Astrocyte (in vitro differentiated cells and primary cell): ENCODE measurements around the gene PDSS2. TPM values are rescaled to one million over a fixed set of nuclear protein-coding genes. Genes with fewer than 3 reads are reported as not detected.

Experiments
- DNase-seq: peaks from one replicate; pipeline ENCODE4 v3.0.0-alpha.2; 2010; ENCODE audit warnings: low read depth
- FAIRE-seq: peaks from 2 replicates; lab custom pipeline; 2011; peaks lifted over from hg19 to GRCh38; lab: Jason Lieb, UNC
- H2AFZ ChIP-seq: 2 replicates; pipeline ENCODE4 v1.6.0; 2012; ENCODE audit warnings: low read depth, low read length, inconsistent platforms
- H3K27ac ChIP-seq: 2 replicates; pipeline ENCODE4 v1.5.1; 2011; ENCODE audit warnings: low read depth, low read length, inconsistent platforms
- H3K27me3 ChIP-seq: 2 replicates; pipeline ENCODE4 v1.6.0; 2011; ENCODE audit warnings: low read length, inconsistent platforms; ENCODE audit not compliant: insufficient read depth
- H3K36me3 ChIP-seq: 2 replicates; pipeline ENCODE4 v1.5.1; 2011; ENCODE audit warnings: low read length, inconsistent platforms; ENCODE audit not compliant: insufficient read depth
- H3K4me1 ChIP-seq: 2 replicates; pipeline ENCODE4 v1.5.1; 2011; ENCODE audit warnings: low read length, inconsistent platforms; ENCODE audit not compliant: insufficient read depth
- H3K4me2 ChIP-seq: 2 replicates; pipeline ENCODE4 v1.6.0; 2012; ENCODE audit warnings: low read length, inconsistent platforms
- H3K4me3 ChIP-seq: 2 replicates; pipeline ENCODE4 v1.5.1; 2011; ENCODE audit warnings: low read depth, mild to moderate bottlenecking, low read length, inconsistent platforms; ENCODE audit not compliant: insufficient read depth
- H3K79me2 ChIP-seq: 2 replicates; pipeline ENCODE4 v1.6.0; 2012; ENCODE audit warnings: mild to moderate bottlenecking, low read length, inconsistent platforms; ENCODE audit not compliant: insufficient read depth
- H3K9ac ChIP-seq: 2 replicates; pipeline ENCODE4 v1.6.0; 2012; ENCODE audit warnings: mild to moderate bottlenecking, low read length, inconsistent platforms
- H3K9me3 ChIP-seq: 2 replicates; pipeline ENCODE4 v1.5.1; 2012; ENCODE audit warnings: low read depth, mild to moderate bottlenecking, low read length, inconsistent platforms; ENCODE audit not compliant: insufficient read depth
- H4K20me1 ChIP-seq: 2 replicates; pipeline ENCODE4 v1.6.0; 2012; ENCODE audit warnings: low read length, inconsistent platforms; ENCODE audit not compliant: insufficient read depth
- H3K27ac Mint-ChIP-seq: one replicate; pipeline ENCODE4 v1.8.0; 2021; ENCODE audit warnings: mild to moderate bottlenecking, mixed read lengths; ENCODE audit not compliant: unreplicated experiment
- H3K27me3 Mint-ChIP-seq: one replicate; pipeline ENCODE4 v1.8.0; 2021; ENCODE audit warnings: low read depth, mixed read lengths; ENCODE audit not compliant: unreplicated experiment
- H3K36me3 Mint-ChIP-seq: one replicate; pipeline ENCODE4 v1.8.0; 2021; ENCODE audit warnings: low read depth, mixed read lengths; ENCODE audit not compliant: unreplicated experiment
- H3K4me1 Mint-ChIP-seq: one replicate; pipeline ENCODE4 v1.8.0; 2021; ENCODE audit warnings: low read depth, mixed read lengths; ENCODE audit not compliant: unreplicated experiment
- H3K4me3 Mint-ChIP-seq: one replicate; pipeline ENCODE4 v1.8.0; 2021; ENCODE audit warnings: mild to moderate bottlenecking, moderate library complexity, mixed read lengths; ENCODE audit not compliant: unreplicated experiment
- H3K9me3 Mint-ChIP-seq: one replicate; pipeline ENCODE4 v1.8.0; 2021; ENCODE audit warnings: mild to moderate bottlenecking, mixed read lengths; ENCODE audit not compliant: unreplicated experiment
- CTCF ChIP-seq: IDR thresholded peaks from 2 replicates; pipeline ENCODE4 v1.5.1; 2011; ENCODE audit warnings: low read depth, mild to moderate bottlenecking, inconsistent platforms, low read length, moderate library complexity; ENCODE audit not compliant: insufficient read depth
- EZH2 ChIP-seq: IDR thresholded peaks from 2 replicates; pipeline ENCODE4 v1.6.1; 2012; ENCODE audit warnings: mild to moderate bottlenecking, low read length, inconsistent platforms; ENCODE audit not compliant: insufficient read depth
- total RNA-seq: library from RNA; stranded (reverse); gene quantifications from 2 replicates; pipeline ENCODE4 v1.2.1, GENCODE V29; 2021

PDSS2 gene
- total RNA-seq, 1 donor from 2014 or later, result 7.7 TPM

GRCh38 chr6:107114926-107115694, 344.3 kb downstream of the PDSS2 start, which contains the start of gene BEND3:
Gene BEND3, minus strand, starts transcription at chr6:107115515. Its CDS starts 16,230 bp downstream, at chr6:107099285.
- Histone ChIP-seq H3K79me2 (no peaks in the 10 kb centered on the region), H3K27ac (no peak within 1 kb of the TSS), H3K9ac (peak within 1 kb of the TSS; percentile 70), H2AFZ (peak within 1 kb of the TSS; percentile 77), H3K4me1 (peaks cover 10% of the 10 kb centered on the region), H3K27me3 (peaks cover 10% of the 10 kb centered on the region), H4K20me1 (peaks cover 11% of the 10 kb centered on the region), H3K36me3 (no peaks in the 10 kb centered on the region), H3K9me3 (no peaks in the 10 kb centered on the region), H3K4me3 (peak within 1 kb of the TSS; percentile 76), H3K4me2 (peak within 1 kb of the TSS; percentile 86)
- no peak for TF ChIP-seq EZH2
- no peak for TF ChIP-seq CTCF
- H3K4me3 Mint-ChIP-seq, result peak within 1 kb of the TSS; percentile 84
- no peaks in the 10 kb centered on the region for H3K36me3 Mint-ChIP-seq
- peaks cover 3% of the 10 kb centered on the region for H3K27me3 Mint-ChIP-seq
- no peak for DNase-seq
- H3K4me1 Mint-ChIP-seq, result peaks cover 2% of the 10 kb centered on the region
- H3K27ac Mint-ChIP-seq, result no peak within 1 kb of the TSS
- FAIRE-seq, result no peak
- H3K9me3 Mint-ChIP-seq, result no peaks in the 10 kb centered on the region

- peak overlapping the region; percentile 64 for H2AFZ ChIP-seq
Observed at GRCh38 chr6:107114213-107114925, 345.0 kb downstream of the PDSS2 start.

More at GRCh38 chr6:107114213-107114925, 345.0 kb downstream of the PDSS2 start:
- Histone ChIP-seq H3K36me3 (no peaks in the 10 kb centered on the region), H3K27me3 (peaks cover 10% of the 10 kb centered on the region), H3K27ac (no peak overlapping the region), H3K79me2 (no peaks in the 10 kb centered on the region), H3K4me1 (peaks cover 10% of the 10 kb centered on the region), H3K4me2 (peak overlapping the region; percentile 86), H3K9me3 (no peaks in the 10 kb centered on the region), H4K20me1 (peaks cover 11% of the 10 kb centered on the region), H3K9ac (peak overlapping the region; percentile 70), H3K4me3 (peak overlapping the region; percentile 59)
- Mint-ChIP-seq H3K27ac (peak overlapping the region; percentile 38), H3K36me3 (no peaks in the 10 kb centered on the region), H3K4me1 (peaks cover 2% of the 10 kb centered on the region), H3K4me3 (peak overlapping the region; percentile 89), H3K9me3 (no peaks in the 10 kb centered on the region), H3K27me3 (peaks cover 3% of the 10 kb centered on the region)
- no peak for FAIRE-seq
- peak; percentile 61 for DNase-seq
- TF ChIP-seq CTCF, result peak; percentile 38
- TF ChIP-seq EZH2, result no peak
